GM21529 (cell line): ENCODE data around the gene KCTD5.
"Not testable (repeated sequence)": the region's sequence is repeated elsewhere in the genome, so short reads cannot be mapped to it uniquely, and the experiment has no call there.

Source experiments
- ATAC-seq: cut with Tn5 transposase; IDR thresholded peaks from one replicate; pipeline ENCODE4 v1.9.1; 2021; ENCODE audit not compliant: unreplicated experiment

Gene KCTD5, protein sequence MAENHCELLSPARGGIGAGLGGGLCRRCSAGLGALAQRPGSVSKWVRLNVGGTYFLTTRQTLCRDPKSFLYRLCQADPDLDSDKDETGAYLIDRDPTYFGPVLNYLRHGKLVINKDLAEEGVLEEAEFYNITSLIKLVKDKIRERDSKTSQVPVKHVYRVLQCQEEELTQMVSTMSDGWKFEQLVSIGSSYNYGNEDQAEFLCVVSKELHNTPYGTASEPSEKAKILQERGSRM

DNA sequence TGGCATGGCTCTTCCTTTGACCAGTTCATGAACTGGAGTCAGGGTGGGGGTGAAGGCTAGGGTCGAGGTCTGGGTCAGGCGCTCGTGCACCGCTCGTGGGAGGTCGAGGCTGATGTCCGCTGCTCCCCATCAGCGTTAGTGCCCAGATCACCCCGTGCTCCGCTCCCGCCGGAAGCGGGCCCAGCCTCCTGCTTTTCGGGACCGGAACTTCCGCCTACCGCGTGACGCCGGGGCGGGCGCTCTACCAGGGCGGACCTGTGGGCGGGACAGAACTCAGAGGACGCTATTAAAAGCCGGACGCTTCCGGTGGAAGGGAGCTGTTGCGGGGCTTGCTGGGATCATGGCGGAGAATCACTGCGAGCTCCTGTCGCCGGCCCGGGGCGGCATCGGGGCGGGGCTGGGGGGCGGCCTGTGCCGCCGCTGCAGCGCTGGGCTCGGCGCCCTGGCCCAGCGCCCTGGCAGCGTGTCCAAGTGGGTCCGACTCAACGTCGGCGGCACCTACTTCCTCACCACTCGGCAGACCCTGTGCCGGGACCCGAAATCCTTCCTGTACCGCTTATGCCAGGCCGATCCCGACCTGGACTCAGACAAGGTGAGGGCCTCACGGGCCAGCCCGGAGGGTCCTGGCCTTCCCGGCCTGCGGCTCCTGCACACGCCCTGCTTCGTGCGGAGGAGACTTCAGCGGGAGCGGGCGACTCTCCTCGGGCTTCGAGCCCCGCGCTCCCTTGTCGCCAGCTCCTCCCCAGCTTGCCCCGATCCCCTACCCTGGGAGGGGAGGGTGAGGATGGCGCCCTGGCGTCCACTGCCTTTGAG is at the start of gene KCTD5:
Gene KCTD5, plus strand, starts transcription at position 315 of the 813 bp plus-strand sequence. Its CDS starts 26 bp downstream, at position 341.
- peak; percentile 57 for ATAC-seq

DNA sequence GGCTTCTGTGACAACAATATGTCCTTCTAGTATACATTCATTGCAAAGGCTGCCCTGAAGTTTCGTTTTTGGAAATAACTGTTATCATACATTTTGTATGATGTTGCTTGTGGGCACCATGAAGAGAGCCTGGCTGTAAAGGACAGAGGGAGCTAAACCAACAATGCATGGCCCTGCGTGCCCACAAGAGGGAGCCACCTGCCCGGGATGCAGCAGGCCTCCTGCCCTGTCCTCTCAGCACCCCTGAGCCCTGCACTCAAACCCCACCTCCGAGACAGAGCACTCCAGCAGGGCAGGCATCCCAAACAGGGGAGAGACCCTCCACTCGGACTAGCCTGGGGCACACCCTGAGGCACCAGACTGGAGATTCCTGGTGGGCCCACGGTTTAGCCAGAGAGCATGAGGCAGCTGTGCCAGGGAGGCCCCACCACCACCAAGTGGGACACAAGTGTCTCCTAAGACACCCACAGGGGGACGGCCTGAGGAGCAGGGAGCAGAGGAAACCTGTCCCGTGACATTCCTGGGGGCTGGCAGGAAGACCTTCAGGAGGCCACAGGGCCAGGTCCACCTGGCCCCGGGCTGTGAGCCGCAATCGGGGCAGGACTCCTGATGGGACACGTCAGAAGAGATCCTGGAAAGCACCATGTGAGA is 43.1 kb upstream of the KCTD5 start:
- ATAC-seq = not testable (repeated sequence)

DNA sequence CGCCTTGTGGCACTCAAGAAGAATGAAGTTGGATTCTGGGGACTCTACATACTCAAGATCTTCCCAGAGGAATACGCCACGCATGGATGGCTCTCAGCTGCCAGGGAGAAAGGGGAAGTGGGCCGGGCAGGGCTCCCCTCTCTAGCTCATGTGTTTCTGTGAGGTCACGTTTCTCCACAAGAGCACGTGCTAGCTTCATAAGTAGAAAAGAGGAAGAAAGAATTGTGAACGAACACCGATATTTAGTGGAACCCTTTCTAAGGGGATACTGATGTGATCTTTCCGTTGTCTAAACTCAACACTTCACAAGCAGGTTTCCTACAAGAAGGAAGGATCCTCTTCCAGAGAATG is 42.6 kb upstream of the KCTD5 start:
- not testable (repeated sequence) for ATAC-seq

DNA sequence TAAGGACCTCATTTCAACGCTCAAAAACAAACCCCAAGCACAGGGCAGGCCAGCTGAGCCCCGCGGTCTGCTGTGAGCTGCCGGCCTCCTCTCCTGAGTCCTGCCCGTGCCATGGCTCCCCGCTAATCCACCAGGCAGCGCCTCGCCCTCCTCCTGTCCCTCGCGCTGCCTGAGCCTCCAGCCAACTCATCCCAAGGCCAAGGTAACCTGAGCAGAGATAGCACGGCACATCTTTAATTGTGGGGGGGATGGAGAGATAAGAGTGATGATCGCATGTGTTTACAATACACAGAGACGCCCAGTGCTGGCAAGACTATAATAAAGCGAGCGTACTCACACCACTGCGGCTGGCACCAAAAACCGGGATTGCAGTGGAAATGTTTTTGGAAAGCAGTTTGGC is 39.8 kb upstream of the KCTD5 start:
- ATAC-seq = not testable (repeated sequence)

DNA sequence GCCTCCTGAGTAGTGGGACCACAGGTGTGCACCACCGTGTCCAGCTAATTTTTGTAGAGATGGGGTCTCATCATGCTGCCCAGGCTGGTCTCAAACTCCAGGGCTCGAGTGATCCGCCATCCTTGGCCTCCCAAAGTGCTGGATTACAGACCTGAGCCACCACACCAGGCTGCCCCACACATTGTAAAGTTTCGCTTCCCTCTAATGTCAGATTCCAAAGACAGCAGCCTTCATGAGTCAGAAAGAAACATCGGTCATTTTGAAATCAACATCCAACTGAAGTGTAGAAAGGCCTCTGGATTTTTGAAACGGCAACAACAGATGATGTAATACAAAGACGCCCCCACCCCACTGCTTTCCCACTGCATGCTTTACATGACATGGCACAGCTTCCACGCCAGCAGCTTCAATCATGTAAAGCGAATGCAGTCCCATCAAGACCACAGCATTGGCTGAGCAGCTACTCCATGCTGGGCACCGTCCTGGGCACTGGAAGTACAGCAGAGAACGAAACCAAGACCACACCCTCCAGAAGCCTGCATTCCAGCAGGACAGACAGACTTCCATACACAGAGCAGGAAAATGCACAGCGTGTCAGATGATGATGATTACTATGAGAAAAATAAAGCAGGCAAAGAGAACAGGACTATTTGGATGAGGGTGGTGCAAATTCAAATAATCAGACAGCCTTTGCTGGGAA is 37.4 kb upstream of the KCTD5 start:
- not testable (repeated sequence) for ATAC-seq

DNA sequence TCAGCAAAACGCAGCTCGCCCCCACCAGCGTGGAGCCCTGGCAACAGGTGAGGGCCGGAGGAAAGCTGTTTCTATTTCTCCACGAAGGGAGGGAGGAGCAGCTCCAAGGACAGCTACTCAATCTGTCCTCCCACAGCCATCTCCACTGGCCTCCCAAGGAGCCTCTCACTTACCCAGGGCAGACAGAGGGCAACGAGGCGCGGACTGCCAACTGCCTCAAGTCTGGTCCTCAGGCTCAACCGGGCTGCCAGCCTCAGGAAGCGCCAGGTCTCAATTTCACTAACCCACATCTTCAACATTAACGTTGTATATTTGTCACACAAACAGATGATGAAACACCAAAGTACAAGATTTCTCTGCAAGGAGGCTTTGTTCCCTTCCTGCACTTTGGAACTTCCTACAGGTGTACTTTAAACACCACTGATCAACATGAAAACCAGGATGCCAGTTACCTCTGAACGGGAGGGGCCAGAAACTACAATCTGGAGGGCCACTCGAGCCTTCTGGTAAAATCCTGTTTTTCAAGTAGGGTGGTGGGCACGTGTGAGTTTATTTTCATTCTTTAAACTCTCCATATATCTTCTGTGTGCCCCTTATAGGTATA is 31.0 kb upstream of the KCTD5 start:
- ATAC-seq = not testable (repeated sequence)

DNA sequence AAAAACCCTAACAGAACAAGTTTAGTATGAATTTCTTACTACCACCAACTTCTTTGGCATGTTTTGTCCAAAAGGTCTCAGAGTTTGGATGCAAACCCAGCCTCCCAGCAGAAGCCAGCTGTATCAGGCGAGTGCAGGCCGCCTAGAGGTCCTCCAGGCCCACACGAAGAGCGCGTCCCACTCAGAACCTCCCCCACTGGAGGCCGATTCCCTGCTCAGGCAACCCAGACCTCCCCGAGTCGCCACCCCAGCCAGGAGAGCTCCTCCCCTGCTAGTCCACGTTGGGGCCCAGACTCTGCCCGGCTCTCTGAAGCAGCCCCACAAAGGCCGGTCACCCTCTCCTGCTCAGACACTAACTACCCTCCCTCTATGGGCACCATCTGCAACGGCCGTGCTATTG is 28.4 kb upstream of the KCTD5 start:
- ATAC-seq = not testable (repeated sequence)

DNA sequence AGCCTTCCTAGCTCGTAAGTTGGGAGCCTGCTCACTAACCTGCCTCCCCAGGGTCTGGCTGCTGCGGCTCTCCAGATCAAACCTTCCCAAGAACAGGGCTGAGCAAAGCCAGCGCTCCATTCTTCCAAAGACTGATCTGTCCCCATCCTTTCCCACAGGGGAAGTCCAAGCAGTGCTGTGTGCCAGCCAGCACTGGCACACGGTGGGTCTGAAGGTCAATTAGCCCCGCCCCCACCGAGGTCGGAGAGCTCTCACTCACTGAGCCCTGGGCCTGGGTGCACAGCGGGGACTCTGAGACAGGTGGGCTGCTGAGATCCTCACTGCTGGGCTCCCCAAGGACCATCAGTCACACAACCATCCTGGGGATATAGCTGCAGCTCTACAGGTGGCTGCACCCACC is 27.4 kb upstream of the KCTD5 start:
- ATAC-seq = not testable (repeated sequence)

DNA sequence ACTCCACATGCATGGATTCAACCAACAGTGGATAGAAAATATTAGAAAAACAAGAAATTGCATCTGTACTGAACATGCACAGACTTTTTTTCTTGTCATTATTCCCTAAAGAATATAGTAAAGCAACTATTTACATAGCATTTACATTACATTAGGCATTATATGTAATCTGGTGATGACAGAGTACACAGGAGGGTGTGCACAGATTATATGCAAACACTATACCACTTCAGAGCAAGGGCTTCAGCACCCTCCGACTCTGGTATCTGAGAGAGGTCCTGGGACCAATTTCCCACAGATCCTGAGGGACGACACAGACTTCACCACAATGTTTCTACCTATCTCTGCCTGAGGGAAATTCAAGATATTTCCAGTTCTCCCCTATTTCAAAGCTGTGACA is 25.3 kb upstream of the KCTD5 start:
- no peak for ATAC-seq

DNA sequence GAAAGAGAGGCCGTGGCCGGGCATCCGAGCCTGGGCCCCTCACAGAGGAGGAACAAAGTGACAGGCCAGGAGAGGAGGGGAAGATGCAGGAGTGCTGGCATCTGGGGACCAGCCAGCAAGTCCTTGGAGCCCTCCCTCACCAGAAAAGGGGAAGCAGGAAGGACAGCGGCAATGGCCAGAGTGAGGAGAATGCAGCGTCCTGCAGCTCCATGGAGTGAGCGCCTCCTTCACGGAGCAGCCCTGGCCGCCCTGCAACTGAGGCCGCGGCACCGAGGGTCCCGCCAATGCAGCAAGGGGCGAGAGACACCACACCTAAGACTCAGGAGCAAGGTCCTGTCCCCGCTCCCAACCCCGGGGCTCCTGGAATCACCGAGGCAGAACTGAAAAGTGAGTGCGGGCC is 24.5 kb upstream of the KCTD5 start:
- not testable (repeated sequence) for ATAC-seq

DNA sequence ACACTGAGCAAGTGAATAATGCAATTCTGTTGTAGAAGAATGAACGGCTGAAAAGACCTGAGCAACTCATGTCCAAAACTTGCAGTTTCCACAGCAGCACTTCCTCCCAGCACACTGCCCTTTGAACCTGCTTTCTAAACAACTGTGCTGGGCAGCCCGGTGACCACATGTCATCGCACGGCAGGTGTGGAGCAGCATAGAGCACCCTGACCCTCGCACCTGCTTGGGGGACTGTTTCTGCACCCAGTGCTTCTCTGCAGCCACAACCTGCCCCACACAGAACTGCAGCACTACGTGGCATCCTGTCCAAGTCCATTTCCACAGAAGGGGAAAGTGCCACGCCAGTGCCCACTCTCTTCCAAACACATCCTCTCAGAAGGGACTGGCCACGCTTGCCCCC is 22.8 kb upstream of the KCTD5 start:
- ATAC-seq = not testable (repeated sequence)

DNA sequence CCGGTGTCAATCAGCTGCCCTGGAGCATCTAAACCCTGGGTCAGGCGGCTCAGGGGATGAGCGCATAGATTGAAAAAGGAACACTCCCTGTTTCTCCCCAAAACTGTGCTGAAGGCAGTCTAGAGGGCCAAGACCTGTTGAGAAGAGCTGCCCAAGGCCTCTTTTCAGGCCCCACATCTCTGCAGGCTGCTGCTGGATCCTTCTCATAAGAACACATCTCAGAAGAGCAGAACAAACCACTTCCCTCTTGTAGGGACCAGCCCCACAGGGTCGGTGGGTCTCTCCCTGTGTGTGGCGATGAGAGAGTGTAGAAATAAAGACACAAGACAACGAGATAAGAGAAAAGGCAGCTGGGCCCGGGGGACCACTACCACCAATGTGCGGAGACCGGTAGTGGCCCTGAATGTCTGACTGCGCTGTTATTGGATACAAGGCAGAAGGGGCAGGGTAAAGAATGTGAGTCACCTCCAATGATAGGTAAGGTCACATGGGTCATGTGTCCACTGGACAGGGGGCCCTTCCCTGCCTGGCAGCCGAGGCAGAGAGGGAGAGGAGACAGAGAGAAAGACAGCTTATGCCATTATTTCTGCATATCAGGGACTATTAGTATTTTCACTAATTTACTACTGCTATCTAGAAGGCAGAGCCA is 22.2 kb upstream of the KCTD5 start:
- ATAC-seq = not testable (repeated sequence)

DNA sequence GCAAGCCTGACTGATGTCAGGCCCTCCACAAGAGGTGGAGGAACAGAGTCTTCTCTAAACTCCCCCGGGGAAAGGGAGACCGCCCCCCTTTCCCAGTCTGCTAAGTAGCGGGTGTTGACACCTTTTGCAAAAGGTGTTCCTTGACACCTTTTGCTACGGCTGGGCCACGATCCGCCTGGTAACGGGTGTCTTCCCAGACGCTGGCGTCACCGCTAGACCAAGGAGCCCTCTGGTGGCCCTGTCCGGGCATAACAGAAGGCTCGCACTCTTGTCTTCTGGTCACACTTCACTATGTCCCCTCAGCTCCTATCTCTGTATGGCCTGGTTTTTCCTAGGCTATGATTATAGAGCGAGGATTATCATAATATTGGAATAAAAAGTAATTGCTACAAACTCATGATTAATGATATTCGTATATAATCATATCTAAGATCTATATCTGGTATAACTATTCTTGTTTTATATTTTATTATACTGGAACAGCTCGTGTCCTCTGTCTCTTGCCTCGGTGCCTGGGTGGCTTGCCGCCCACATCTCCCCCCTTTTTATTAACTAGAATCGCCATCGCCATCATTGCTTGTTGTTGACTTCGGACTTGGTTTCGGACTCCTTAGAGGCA is 21.5 kb upstream of the KCTD5 start:
- not testable (repeated sequence) for ATAC-seq

DNA sequence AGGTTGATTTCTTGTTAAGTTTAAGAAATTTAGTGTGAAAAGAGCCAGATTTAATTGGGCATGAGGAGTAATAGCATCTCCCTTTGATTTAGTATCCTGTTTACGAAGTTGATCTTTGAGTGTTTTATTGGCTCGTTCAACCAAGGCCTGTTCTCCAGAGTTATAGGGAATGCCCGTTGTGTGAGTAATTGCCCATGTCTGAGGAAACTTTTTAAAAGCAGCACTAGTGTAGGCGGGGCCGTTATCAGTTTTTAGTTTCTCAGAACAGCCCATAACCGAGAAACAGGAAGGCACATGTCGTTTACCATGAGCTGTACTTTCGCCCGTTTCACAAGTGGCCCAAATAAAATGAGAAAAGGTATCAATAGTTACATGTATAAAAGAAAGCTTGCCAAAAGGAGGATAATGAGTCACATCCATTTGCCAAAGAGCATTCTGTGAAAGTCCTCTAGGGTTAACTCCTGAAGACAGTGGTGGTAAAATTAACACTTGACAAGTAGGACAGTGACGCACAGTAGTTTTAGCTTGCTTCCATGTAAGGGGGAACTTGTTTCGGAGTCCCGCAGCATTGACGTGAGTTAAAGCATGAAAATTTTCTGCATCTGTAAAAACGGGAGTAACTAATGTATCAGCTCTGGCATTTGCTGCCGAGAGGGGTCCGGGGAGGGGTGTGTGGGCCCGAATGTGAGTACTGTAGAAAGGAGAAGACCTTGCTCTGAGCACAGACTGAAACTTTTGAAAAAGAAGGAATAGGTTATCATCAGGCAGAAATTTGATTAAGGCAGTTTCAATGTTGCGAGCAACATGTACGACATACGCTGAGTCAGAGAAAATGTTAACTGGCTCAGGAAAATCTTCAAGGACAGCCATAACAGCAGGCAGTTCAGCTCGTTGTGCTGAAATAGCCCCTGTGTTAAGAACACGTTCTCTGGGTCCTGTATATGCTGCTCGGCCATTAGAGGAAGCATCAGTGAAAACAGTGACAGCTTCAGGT is 18.5 kb upstream of the KCTD5 start:
- no peak for ATAC-seq

DNA sequence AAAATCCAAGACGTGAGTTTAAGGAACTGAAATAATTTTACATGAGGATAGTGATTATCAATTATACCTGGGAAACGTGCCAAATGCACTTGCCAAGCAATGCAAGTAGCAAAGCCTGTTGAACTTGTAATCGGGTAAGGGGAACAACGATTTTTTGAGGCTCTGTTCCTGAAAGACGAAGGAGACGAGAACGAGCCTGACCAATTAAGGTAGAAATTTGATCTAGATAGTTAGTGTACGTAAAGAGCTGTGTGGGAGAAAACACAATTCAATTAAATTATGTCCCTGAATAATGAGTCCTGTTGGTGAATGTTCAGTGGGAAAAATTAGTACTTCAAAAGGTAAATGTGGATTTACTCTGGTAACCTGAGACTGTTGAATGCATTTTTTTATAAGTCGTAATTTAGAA is 17.7 kb upstream of the KCTD5 start:
- ATAC-seq = no peak

DNA sequence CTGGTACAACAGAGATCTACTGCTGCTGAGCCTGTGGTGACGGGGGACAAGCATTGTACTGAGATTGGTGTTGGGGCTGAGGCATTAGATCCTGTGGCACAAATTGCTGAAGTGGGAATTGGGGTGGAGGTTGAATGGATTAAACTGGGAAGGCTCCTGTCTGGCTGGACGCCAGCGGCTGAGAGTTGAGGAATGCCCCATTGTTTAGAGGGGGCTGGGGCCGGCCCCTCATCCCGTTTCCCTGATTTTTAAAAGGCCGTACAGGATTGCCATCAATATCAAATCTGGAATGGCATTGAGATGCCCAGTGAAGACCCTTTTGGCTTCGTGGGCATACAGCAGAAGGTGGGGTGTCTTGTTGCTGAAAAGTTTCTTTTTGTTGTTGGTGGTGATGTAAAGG is 15.7 kb upstream of the KCTD5 start:
- not testable (repeated sequence) for ATAC-seq

DNA sequence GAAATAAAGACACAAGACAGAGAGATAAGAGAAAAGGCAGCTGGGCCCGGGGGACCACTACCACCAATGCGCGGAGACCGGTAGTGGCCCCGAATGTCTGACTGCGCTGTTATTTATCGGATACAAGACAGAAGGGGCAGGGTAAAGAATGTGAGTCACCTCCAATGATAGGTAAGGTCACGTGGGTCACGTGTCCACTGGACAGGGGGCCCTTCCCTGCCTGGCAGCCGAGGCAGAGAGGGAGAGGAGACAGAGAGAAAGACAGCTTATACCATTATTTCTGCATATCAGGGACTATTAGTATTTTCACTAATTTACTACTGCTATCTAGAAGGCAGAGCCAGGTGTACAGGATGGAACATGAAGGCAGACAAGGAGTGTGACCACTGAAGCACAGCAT is 12.7 kb upstream of the KCTD5 start:
- not testable (repeated sequence) for ATAC-seq

DNA sequence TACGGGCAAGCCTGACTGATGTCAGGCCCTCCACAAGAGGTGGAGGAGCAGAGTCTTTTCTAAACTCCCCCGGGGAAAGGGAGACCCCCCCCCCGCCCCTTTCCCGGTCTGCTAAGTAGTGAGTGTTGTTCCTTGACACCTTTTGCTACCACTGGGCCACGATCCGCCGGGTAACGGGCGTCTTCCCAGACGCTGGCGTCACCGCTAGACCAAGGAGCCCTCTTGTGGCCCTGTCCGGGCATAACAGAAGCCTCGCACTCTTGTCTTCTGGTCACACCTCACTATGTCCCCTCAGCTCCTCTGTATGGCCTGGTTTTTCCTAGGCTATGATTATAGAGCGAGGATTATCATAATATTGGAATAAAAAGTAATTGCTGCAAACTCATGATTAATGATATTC is 12.3 kb upstream of the KCTD5 start:
- not testable (repeated sequence) for ATAC-seq

DNA sequence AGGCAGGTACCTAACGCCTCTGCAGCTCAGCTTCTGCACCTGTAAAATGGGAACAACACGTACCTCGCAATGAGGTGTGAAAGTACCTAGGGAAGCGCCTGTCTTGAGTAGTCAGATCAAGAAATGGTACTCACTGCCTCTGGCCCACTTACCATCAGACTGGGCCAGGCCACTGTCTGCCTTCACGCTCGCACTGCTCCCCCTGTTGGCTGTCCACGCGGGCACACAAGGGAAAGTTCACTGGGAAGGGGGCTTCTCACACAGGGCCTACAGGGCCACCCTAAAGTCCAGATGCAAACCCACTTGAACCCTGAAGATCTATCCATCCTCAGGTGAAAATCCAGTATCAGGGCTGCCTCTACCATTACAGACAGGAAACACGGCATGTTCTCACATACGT is 11.1 kb upstream of the KCTD5 start:
- not testable (repeated sequence) for ATAC-seq
